ENCODE measurements around the gene EML6. TPM values are rescaled to one million over a fixed set of nuclear protein-coding genes. Genes with fewer than 3 reads are reported as not detected.

The EML6 gene
- total RNA-seq, 4 donors from 2014 or later = 0.63 to 9.0 (median 1.2) TPM

DNA sequence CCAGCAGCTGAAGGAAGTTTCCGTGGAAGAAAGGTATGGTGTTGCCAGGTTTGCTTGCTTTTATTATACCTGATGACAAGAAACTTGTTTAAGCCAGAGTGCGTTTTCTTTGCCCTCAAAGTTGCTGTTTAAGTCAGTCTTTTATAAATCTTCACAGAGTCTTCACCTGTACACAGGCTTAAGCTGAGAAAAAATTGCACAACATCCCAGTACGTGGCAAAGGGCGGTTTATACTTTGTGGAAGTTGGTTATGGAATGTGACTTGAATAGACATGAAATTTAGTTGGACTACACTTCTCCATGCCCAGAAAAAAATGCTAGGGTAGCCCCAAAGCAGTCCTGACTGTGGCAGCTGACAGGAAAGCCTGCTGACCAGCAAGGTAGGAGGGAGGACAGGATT lies 205.3 kb downstream of the EML6 start:
- TF ChIP-seq, protein P1, sequence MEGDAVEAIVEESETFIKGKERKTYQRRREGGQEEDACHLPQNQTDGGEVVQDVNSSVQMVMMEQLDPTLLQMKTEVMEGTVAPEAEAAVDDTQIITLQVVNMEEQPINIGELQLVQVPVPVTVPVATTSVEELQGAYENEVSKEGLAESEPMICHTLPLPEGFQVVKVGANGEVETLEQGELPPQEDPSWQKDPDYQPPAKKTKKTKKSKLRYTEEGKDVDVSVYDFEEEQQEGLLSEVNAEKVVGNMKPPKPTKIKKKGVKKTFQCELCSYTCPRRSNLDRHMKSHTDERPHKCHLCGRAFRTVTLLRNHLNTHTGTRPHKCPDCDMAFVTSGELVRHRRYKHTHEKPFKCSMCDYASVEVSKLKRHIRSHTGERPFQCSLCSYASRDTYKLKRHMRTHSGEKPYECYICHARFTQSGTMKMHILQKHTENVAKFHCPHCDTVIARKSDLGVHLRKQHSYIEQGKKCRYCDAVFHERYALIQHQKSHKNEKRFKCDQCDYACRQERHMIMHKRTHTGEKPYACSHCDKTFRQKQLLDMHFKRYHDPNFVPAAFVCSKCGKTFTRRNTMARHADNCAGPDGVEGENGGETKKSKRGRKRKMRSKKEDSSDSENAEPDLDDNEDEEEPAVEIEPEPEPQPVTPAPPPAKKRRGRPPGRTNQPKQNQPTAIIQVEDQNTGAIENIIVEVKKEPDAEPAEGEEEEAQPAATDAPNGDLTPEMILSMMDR (IDR thresholded peaks at IDR 0.05) = no peak
- DNase-seq (ENCODE audit: low spot score) (no peak), ATAC-seq (ENCODE audit: low FRiP score) (no peak)

DNA sequence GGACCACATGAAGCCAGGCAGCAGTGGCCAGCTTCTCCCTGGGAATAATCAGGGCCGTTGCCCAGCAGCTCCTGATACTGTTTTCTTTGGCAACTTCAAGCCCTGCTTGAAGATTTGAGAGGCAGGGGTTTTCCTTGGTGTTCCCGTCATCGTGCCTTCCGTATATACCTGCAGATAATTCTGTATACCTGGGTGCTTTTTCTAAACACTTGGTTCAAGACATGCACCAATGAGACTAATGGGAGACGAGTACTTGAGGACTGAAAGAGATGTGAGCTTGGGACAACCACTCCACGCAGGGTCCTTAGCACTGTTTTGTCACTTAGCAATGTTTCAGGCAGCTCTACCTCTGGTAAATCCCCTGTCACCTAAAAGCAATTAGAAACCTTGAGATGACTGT lies 208.0 kb downstream of the EML6 start:
- TF ChIP-seq, protein P1 (IDR thresholded peaks at IDR 0.05) = no peak
- DNase-seq (ENCODE audit: low spot score) (no peak), ATAC-seq (ENCODE audit: low FRiP score) (no peak)

DNA sequence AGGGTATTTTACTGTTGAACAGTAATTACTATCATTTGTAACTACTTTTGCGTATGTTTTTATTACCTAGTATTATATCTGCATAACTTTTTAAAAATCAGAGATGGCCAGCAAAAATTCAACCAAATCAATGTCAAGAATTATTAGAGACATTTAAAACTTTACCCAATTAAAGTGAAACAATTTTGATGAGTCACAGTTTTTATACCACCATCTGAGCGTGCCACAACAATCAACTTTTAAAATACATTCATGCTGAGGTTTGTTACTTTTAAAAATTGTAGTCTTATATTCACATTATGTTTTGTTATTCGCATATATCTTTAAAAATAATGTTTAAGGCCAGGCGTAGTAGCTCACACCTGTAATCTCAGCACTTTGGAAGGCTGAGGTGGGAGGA lies 211.9 kb downstream of the EML6 start:
- TF ChIP-seq, protein P1 (IDR thresholded peaks at IDR 0.05) = no peak
- ATAC-seq (ENCODE audit: low FRiP score) (no peak), DNase-seq (ENCODE audit: low spot score) (no peak)

DNA sequence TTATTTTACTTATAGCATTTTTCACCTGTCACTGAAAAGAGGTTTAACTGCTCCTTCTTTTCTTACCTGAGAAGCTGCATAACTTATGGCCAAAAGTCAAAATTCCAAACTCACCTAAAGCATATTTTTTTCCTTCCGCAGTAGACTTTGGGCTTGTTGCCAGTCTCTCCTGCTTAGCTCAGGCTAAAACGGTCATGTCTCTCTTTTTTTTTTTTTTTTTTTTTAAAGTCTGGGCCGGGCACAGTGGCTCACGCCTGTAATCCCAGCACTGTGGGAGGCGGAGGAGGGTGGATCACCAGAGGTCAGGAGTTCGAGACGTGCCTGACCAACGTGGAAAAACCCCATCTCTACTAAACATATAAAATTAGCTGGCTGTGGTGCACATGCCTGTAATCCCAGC lies 213.3 kb downstream of the EML6 start:
- TF ChIP-seq, protein P1 (IDR thresholded peaks at IDR 0.05) = no peak

DNA sequence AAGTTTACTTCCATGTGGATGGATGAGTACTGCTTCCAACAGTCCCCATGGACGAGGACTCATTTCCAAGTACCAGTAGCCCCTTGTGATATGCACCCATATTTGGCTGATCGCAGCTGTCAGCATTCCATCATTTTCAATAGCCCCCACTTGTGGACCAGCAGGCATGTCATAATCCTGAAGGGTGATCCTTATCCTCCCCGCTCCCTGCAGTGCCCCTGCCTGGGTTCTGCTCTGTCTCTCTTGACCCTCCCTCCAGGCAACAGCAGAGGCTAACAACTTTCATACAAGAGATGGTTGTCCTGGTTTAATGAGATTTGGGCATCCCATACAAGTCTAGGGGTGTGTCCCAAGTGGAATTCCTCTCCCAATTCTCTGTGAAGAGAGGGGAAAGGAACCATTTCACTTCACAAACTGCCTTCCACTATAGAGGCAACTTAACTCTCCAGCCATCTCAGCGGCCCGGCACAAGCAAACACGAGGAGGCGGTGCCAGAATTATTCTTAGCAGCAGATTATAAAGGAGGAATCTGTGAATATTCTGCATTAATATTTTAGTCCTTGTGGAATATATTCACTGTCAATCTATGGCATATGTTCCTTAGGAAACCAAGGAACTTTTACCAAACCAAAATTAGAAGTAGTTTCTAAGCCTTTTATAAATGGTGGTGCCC lies 216.1 kb downstream of the EML6 start:
- DNase-seq (ENCODE audit: low spot score) (no peak), ATAC-seq (ENCODE audit: low FRiP score) (no peak)
- TF ChIP-seq, protein P1 (IDR thresholded peaks at IDR 0.05) = no peak

More for the DNA sequence above, 213.3 kb downstream of the EML6 start:
- DNase-seq (ENCODE audit: low spot score) (no peak), ATAC-seq (ENCODE audit: low FRiP score) (no peak)

DNA sequence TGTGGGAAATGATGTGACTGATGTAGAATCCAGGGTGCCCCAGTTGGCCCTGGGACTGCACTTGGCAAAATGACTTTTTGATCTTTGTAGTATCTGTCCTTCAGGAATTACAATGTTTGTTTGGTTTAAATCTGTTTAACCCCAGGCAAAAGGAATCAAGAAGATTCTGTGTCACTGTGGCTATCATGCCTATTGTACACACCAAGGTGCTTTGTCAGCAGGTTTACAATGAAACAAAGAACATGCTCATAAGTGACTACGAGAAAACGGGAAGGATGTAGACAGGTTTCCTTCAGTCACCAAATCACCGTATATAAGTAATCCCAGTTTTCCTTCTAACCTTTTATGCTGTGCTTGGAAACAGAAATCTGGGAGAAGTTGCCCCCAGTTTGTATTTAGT lies 217.3 kb downstream of the EML6 start:
- DNase-seq (ENCODE audit: low spot score) (no peak), ATAC-seq (ENCODE audit: low FRiP score) (no peak)
- TF ChIP-seq, protein P1 (IDR thresholded peaks at IDR 0.05) = no peak

DNA sequence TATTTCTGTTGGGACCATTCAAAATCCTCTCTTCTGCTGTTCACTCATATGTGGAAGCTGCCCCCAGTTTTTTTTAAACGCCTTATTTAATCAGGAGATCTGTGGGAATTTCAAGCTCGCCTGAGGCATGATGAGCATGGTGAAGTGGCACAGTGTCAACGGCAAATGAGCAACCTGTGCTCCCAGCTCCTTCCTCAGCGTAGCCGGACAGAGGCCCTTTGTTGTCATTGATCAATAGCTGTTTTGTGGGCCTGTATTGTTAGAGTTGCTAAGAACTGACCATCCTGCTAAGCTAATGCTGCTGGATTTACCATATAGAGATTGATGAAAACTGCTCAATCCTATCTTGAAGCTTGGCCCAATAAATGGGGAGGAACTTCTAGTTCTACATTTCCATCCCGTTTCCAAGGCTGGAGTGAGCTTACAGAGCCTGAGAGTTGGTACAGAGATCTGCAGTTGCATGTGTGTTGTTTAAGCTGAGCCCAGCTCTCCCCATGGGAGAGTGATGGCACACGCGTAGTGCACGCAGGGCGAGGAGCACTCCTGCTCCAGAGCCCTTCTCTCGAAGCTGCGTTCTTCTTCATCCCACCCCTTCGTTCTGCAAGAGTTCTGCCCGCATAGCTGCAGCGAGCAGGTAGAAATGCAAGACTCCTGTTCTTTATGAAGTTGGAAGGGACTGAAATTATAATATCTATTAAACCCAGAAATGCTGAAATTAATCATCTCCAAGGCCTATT lies 218.0 kb downstream of the EML6 start:
- DNase-seq (ENCODE audit: low spot score) (no peak), ATAC-seq (ENCODE audit: low FRiP score) (no peak)
- TF ChIP-seq, protein P1 (IDR thresholded peaks at IDR 0.05) = no peak
